Hepatocyte (in vitro differentiated cells): ENCODE data around the gene UBXN6. TPM values are rescaled to one million over a fixed set of nuclear protein-coding genes. Genes with fewer than 3 reads are reported as not detected.

ENCODE experiments used
- DNase-seq: peaks from one replicate; pipeline ENCODE4 v3.0.0-alpha.2; 2016; ENCODE audit warnings: low spot score
- H2AFZ ChIP-seq: fragments of 200-600 bp; sonication (generic); 2 replicates; pipeline ENCODE4 v1.6.0; 2016; ENCODE audit warnings: antibody characterized with exemption, mild to moderate bottlenecking
- H3K27ac ChIP-seq: fragments of 200-600 bp; sonication (generic); 2 replicates; pipeline ENCODE4 v1.5.1; 2016; ENCODE audit warnings: mild to moderate bottlenecking
- H3K27me3 ChIP-seq: fragments of 200-600 bp; sonication (generic); 2 replicates; pipeline ENCODE4 v1.6.1; 2016
- H3K36me3 ChIP-seq: fragments of 200-600 bp; sonication (generic); replicated peaks from 2 replicates; pipeline ENCODE4 v1.5.1; 2016; ENCODE audit warnings: low read depth; ENCODE audit not compliant: insufficient read depth
- H3K4me1 ChIP-seq: fragments of 200-600 bp; sonication (generic); 2 replicates; pipeline ENCODE4 v1.5.1; 2016; ENCODE audit warnings: mild to moderate bottlenecking, moderate library complexity; ENCODE audit not compliant: insufficient read depth
- H3K4me2 ChIP-seq: fragments of 200-600 bp; sonication (generic); 2 replicates; pipeline ENCODE4 v1.6.0; 2016
- H3K4me3 ChIP-seq: fragments of 200-600 bp; sonication (generic); 2 replicates; pipeline ENCODE4 v1.5.1; 2016; ENCODE audit warnings: mild to moderate bottlenecking
- H3K79me2 ChIP-seq: fragments of 200-600 bp; sonication (generic); 2 replicates; pipeline ENCODE4 v1.6.0; 2017; ENCODE audit warnings: mild to moderate bottlenecking
- H3K9me2 ChIP-seq: fragments of 200-600 bp; sonication (generic); replicated peaks from 2 replicates; pipeline ENCODE4 v1.6.0; 2017; ENCODE audit warnings: mild to moderate bottlenecking; ENCODE audit not compliant: insufficient read depth
- H3K9me3 ChIP-seq: fragments of 200-600 bp; sonication (generic); 2 replicates; pipeline ENCODE4 v1.5.1; 2016; ENCODE audit warnings: low read depth, mild to moderate bottlenecking
- H4K20me1 ChIP-seq: fragments of 200-600 bp; sonication (generic); 2 replicates; pipeline ENCODE4 v1.6.0; 2016; ENCODE audit warnings: mild to moderate bottlenecking; ENCODE audit not compliant: insufficient read depth, poor library complexity, severe bottlenecking
- CTCF ChIP-seq: fragments of 200-600 bp; sonication (generic); IDR thresholded peaks from 2 replicates; pipeline ENCODE4 v1.5.1; 2016; ENCODE audit warnings: antibody characterized with exemption, mild to moderate bottlenecking; ENCODE audit not compliant: poor library complexity
- EZH2 ChIP-seq: fragments of 200-600 bp; sonication (generic); IDR thresholded peaks from 2 replicates; pipeline ENCODE4 v1.6.1; 2016; ENCODE audit warnings: antibody characterized with exemption, mild to moderate bottlenecking, borderline replicate concordance
- EZH2phosphoT487 ChIP-seq: fragments of 200-600 bp; sonication (generic); IDR thresholded peaks from one replicate; pipeline ENCODE4 v1.6.1; 2018; ENCODE audit warnings: antibody characterized with exemption, mild to moderate bottlenecking, low read depth, moderate library complexity; ENCODE audit not compliant: unreplicated experiment, severe bottlenecking
- WGBS: methylation state at CpG from one replicate; pipeline ENCODE4 v1.1.6; 2016; ENCODE audit warnings: low lambda C conversion rate; ENCODE audit errors: missing lambda C conversion rate; 5-methylcytosine and 5-hydroxymethylcytosine counted together
- polyA plus RNA-seq: library from polyadenylated mRNA; unstranded; fragments of >200 nt; fragmentation: Nextera tagmentation; extraction: Ambion mirVana; gene quantifications from 2 replicates; pipeline ENCODE4 v1.2.1, GENCODE V29; 2016
- total RNA-seq: library from RNA; depleted of rRNA; stranded (reverse); fragments of >200 nt; gene quantifications from 2 replicates; pipeline ENCODE4 v1.2.3, GENCODE V29; 2014

The UBXN6 gene
- total and polyA plus RNA-seq, 2 experiments from 2014 or later = 36.8 to 88.6 TPM

GRCh38 chr19:4471403-4472173 is 14.0 kb upstream of the UBXN6 start:
- H2AFZ ChIP-seq = peak overlapping the region; percentile 40
- WGBS = 4% methylated on average over 29 of the region's 33 CpGs

GRCh38 chr19:4467835-4468234 is 10.2 kb upstream of the UBXN6 start:
- 89% methylated on average over 3 of the region's 3 CpGs for WGBS

More at GRCh38 chr19:4471403-4472173, 14.0 kb upstream of the UBXN6 start:
- H4K20me1 ChIP-seq = peaks cover 19% of the 10 kb centered on the region
- TF ChIP-seq EZH2 = no peak
- TF ChIP-seq EZH2phosphoT487 = no peak
- TF ChIP-seq CTCF = no peak
- H3K9me3 ChIP-seq = no peaks in the 10 kb centered on the region
- peak overlapping the region; percentile 77 for H3K27ac ChIP-seq
- peaks cover 8% of the 10 kb centered on the region for H3K4me1 ChIP-seq
- H3K4me2 ChIP-seq = peak overlapping the region; percentile 73
- no peaks in the 10 kb centered on the region for H3K36me3 ChIP-seq
- H3K4me3 ChIP-seq = peak overlapping the region; percentile 5
- no peaks in the 10 kb centered on the region for H3K27me3 ChIP-seq
- DNase-seq = peak; percentile 99
- H3K9me2 ChIP-seq = no peaks in the 10 kb centered on the region
- H3K79me2 ChIP-seq = peaks cover 31% of the 10 kb centered on the region

GRCh38 chr19:4464815-4465581 is 7.4 kb upstream of the UBXN6 start:
- Histone ChIP-seq H3K79me2 (no peaks in the 10 kb centered on the region), H3K4me2 (no peak overlapping the region), H3K4me1 (no peaks in the 10 kb centered on the region), H3K36me3 (no peaks in the 10 kb centered on the region), H2AFZ (no peak overlapping the region), H3K27ac (no peak overlapping the region), H3K9me2 (no peaks in the 10 kb centered on the region), H3K4me3 (no peak overlapping the region), H4K20me1 (no peaks in the 10 kb centered on the region), H3K27me3 (no peaks in the 10 kb centered on the region), H3K9me3 (no peaks in the 10 kb centered on the region)
- no peak for TF ChIP-seq CTCF
- no peak for TF ChIP-seq EZH2phosphoT487
- no peak for TF ChIP-seq EZH2
- DNase-seq = no peak
- WGBS = 84% methylated on average over 8 of the region's 8 CpGs

More at GRCh38 chr19:4467835-4468234, 10.2 kb upstream of the UBXN6 start:
- H3K27me3 ChIP-seq = no peaks in the 10 kb centered on the region
- no peak for DNase-seq
- H3K4me3 ChIP-seq = no peak overlapping the region
- no peak overlapping the region for H3K4me2 ChIP-seq
- H2AFZ ChIP-seq = no peak overlapping the region
- peaks cover 6% of the 10 kb centered on the region for H3K79me2 ChIP-seq
- H3K4me1 ChIP-seq = no peaks in the 10 kb centered on the region
- H3K9me3 ChIP-seq = no peaks in the 10 kb centered on the region
- peaks cover 4% of the 10 kb centered on the region for H4K20me1 ChIP-seq
- TF ChIP-seq EZH2phosphoT487 = no peak
- no peak for TF ChIP-seq CTCF
- TF ChIP-seq EZH2 = no peak
- H3K9me2 ChIP-seq = no peaks in the 10 kb centered on the region
- H3K27ac ChIP-seq = no peak overlapping the region
- H3K36me3 ChIP-seq = no peaks in the 10 kb centered on the region
